ENCODE measurements around the gene PLA2G7. TPM values are rescaled to one million over a fixed set of nuclear protein-coding genes. Genes with fewer than 3 reads are reported as not detected.

Gene PLA2G7
- total and polyA plus RNA-seq, 9 donors = 0.18 to 15.1 (median 1.6) TPM

GRCh38 chr6:46741482-46741881 is 6.3 kb upstream of the PLA2G7 start:
- no peak overlapping the region for H3K4me3 ChIP-seq
- DNase-seq = no peak
- TF ChIP-seq CTCF (IDR thresholded peaks at IDR 0.05) = no peak
- TF ChIP-seq POLR2A (IDR thresholded peaks at IDR 0.05) = no peak
- TF ChIP-seq EP300 (IDR thresholded peaks at IDR 0.05) = no peak
- 73 to 96% (median 91%) methylated on average over 2 of the region's 2 CpGs for WGBS, 3 donors
- H3K9me3 ChIP-seq = no peaks in the 10 kb centered on the region
- no peaks in the 10 kb centered on the region for H3K36me3 ChIP-seq
- intact Hi-C loops (cut with DNase I) = no loop called here
- no peaks in the 10 kb centered on the region for H3K27me3 ChIP-seq
- H3K4me1 ChIP-seq (ENCODE audit: insufficient read depth) = no peaks in the 10 kb centered on the region
- H3K27ac ChIP-seq = no peak overlapping the region

GRCh38 chr6:46736906-46737305 is 1.7 kb upstream of the PLA2G7 start:
- Histone ChIP-seq H3K4me3 (no peak overlapping the region), H3K36me3 (no peaks in the 10 kb centered on the region), H3K27ac (no peak overlapping the region), H3K9me3 (no peaks in the 10 kb centered on the region), H3K4me1 (ENCODE audit: insufficient read depth) (no peaks in the 10 kb centered on the region), H3K27me3 (no peaks in the 10 kb centered on the region)
- intact Hi-C loops (cut with DNase I) = no loop called here
- TF ChIP-seq CTCF (IDR thresholded peaks at IDR 0.05) (no peak), POLR2A (IDR thresholded peaks at IDR 0.05) (no peak), EP300 (IDR thresholded peaks at IDR 0.05) (no peak)
- DNase-seq = no peak

- no peaks in the 10 kb centered on the region for H3K27me3 ChIP-seq
- intact Hi-C loops (cut with DNase I) = no loop called here
- H3K4me3 ChIP-seq = peak overlapping the region; percentile 54
- no peak for TF ChIP-seq CTCF (IDR thresholded peaks at IDR 0.05)
- H3K4me1 ChIP-seq (ENCODE audit: insufficient read depth) = no peaks in the 10 kb centered on the region
- no peak overlapping the region for H3K27ac ChIP-seq
- H3K9me3 ChIP-seq = no peaks in the 10 kb centered on the region
- 10 to 19% (median 16%) methylated on average over 8 of the region's 8 CpGs for WGBS, 3 donors
- no peak for DNase-seq
- H3K36me3 ChIP-seq = no peaks in the 10 kb centered on the region
These were observed 501 bp upstream of the PLA2G7 start for GRCh38 chr6:46735720-46736031.

- intact Hi-C loops (cut with DNase I) = no loop called here
- Histone ChIP-seq H3K4me1 (ENCODE audit: insufficient read depth) (no peaks in the 10 kb centered on the region), H3K4me3 (no peak overlapping the region), H3K27me3 (no peaks in the 10 kb centered on the region), H3K9me3 (no peaks in the 10 kb centered on the region), H3K27ac (no peak overlapping the region), H3K36me3 (no peaks in the 10 kb centered on the region)
- WGBS, 3 donors = 93 to 98% (median 96%) methylated on average over 2 of the region's 2 CpGs
- DNase-seq = no peak
- TF ChIP-seq CTCF (IDR thresholded peaks at IDR 0.05) = no peak
- no peak for TF ChIP-seq POLR2A (IDR thresholded peaks at IDR 0.05)
These were observed 1.8 kb downstream of the PLA2G7 start for GRCh38 chr6:46733341-46733801.

- TF ChIP-seq CTCF (IDR thresholded peaks at IDR 0.05) = no peak
- TF ChIP-seq POLR2A (IDR thresholded peaks at IDR 0.05) = no peak
- TF ChIP-seq EP300 (IDR thresholded peaks at IDR 0.05) = no peak
- WGBS, 3 donors = 43 to 56% (median 56%) methylated on average over 4 of the region's 4 CpGs
- intact Hi-C loops (cut with DNase I) = no loop called here
- no peak overlapping the region for H3K4me3 ChIP-seq
- H3K36me3 ChIP-seq = no peaks in the 10 kb centered on the region
- no peak overlapping the region for H3K27ac ChIP-seq
- H3K9me3 ChIP-seq = no peaks in the 10 kb centered on the region
- no peaks in the 10 kb centered on the region for H3K27me3 ChIP-seq
- H3K4me1 ChIP-seq (ENCODE audit: insufficient read depth) = no peaks in the 10 kb centered on the region
- no peak for DNase-seq
These were observed 4.2 kb downstream of the PLA2G7 start for GRCh38 chr6:46730921-46731461.

Data from ovary (tissue), 9 donors.